ENCODE results near the gene HBZ.

DNA sequence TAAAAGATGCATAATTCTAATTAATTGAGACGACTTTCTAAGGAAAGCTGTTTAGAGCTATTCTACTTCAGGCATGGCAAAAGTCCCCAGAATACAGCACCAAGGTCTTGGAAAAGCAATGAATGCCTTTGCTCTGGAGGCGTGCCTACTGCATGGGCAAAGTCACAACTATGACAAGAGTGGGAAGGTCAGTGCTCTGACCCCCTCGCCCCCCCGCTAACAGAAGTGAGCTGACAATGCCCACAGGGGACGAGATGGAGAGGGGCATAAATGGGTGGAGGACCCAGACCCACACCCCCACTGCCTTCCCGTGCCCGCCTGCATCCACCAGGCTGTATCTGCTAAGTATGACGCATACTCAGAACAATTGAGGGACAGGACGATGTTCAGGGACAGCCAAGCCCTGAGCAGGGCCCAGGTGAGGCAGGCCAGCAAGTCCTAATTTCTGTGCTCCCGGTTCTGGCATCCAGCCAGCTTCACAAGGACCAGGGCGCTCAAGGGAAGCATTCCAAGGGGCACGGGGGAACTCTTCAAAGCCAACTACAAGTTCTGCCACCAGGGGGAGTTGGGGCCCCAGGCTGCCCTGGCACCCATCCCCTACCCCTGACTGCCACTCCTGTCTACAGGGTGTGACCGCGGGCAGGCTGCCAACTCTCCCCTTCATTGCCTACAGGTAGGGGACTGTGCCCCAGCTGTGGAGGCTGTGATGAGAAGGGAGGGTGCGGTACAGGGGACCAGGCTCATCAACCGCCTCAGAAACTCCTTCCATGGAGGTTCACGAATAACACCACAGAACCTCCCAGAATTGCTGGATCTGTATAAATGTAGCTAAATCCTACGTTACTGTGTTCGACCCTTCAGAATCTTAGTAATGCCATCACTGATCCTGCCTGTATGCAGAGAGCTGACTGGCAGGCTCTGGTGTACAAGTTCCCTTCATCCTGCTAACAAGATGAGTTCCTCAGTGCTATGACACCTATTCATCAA is 34.8 kb upstream of the HBZ start:
- TF ChIP-seq, protein P1, sequence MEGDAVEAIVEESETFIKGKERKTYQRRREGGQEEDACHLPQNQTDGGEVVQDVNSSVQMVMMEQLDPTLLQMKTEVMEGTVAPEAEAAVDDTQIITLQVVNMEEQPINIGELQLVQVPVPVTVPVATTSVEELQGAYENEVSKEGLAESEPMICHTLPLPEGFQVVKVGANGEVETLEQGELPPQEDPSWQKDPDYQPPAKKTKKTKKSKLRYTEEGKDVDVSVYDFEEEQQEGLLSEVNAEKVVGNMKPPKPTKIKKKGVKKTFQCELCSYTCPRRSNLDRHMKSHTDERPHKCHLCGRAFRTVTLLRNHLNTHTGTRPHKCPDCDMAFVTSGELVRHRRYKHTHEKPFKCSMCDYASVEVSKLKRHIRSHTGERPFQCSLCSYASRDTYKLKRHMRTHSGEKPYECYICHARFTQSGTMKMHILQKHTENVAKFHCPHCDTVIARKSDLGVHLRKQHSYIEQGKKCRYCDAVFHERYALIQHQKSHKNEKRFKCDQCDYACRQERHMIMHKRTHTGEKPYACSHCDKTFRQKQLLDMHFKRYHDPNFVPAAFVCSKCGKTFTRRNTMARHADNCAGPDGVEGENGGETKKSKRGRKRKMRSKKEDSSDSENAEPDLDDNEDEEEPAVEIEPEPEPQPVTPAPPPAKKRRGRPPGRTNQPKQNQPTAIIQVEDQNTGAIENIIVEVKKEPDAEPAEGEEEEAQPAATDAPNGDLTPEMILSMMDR (IDR thresholded peaks at IDR 0.05): peak in 2 of 3 donors; percentile 41 to 61
- no peak for TF ChIP-seq POLR2A (IDR thresholded peaks at IDR 0.05)

Data from breast epithelium (tissue), 3 donors.